ENCODE data around the gene PTPRG. TPM values are rescaled to one million over a fixed set of nuclear protein-coding genes. Genes with fewer than 3 reads are reported as not detected.
A peak's percentile ranks its signal among the peaks of the same experiment; 100 is the strongest.

PTPRG gene
- total and polyA plus RNA-seq, 10 of the 15 experiments (the other 5 are each of a cell fraction or from before 2014, with no cell fraction given): 0.29 to 20.7 (median 1.4) TPM

DNA sequence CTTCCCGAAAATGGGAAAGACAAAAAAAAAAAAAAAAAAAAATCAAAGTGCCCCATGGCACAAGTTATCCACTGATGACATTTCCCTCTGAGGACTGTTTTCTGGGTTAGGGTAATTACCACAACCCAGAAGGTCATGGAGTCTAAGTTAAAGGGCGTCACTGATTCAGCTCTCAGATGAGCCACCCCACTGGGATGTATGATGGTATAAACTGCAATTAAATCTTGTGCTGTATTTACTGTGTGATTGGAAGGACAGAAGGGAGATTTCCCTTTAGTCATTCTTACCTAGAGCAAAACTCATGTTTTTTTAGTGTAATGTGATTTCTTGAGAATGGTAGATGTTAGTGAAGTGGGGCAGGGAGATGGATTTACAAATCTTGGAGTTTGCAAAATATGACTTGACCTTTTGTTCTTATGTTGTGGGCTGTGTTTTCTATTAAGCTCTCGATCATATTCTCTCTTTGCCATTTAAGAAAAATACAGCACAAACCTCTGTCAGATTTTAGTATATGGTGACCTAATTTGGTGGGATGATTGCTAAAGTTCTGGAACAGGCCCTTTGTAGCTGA lies 244.2 kb downstream of the PTPRG start:
- Histone ChIP-seq H2AFZ (ENCODE audit: control insufficient read depth, low read depth, low read length) (no peak overlapping the region), H3K27me3 (replicated peaks in 1 of 2; ENCODE audit: control insufficient read depth in 2 of 2, insufficient read depth in 2 of 2, low read length in 1 of 2) (no peaks in the 10 kb centered on the region), H3K36me3 (ENCODE audit: control insufficient read depth in 2 of 2, insufficient read depth in 2 of 2, low read length in 1 of 2) (no peaks in the 10 kb centered on the region), H3K4me2 (ENCODE audit: control insufficient read depth, insufficient read depth) (no peak overlapping the region), H3K4me3 (no peak overlapping the region), H3K4me1 (ENCODE audit: control insufficient read depth, insufficient read depth, low read length) (no peaks in the 10 kb centered on the region), H3K9me3 (replicated peaks; ENCODE audit: control insufficient read depth, insufficient read depth, low read length) (no peaks in the 10 kb centered on the region), H4K20me1 (ENCODE audit: control insufficient read depth, insufficient read depth) (no peaks in the 10 kb centered on the region), H3K9ac (ENCODE audit: control insufficient read depth, insufficient read depth, low read length) (no peak overlapping the region), H3K27ac (ENCODE audit: control insufficient read depth, insufficient read depth) (no peak overlapping the region), H3K79me2 (ENCODE audit: control insufficient read depth, insufficient read depth, low read length) (no peaks in the 10 kb centered on the region)
- DNase-seq (ENCODE audit: low read depth, low spot score) (no peak), FAIRE-seq (no peak), ATAC-seq (peak; percentile 46)
- ChIA-PET RAD21 (ENCODE audit: unreplicated experiment) (interaction anchor here (1.3 to 1.5 kb wide), 2 partner anchors 9 to 11 kb away, joined by 3 to 4 read pairs; no protein-coding TSS in a partner anchor), CTCF (interaction anchor here (1.3 kb wide), 1 partner anchor 9 kb away, joined by 5 read pairs; no protein-coding TSS in a partner anchor), POLR2A (interaction anchor here (0.7 to 0.9 kb wide), 2 partner anchors 9 to 47 kb away, joined by 3 read pairs; no protein-coding TSS in a partner anchor), SMC1A (ENCODE audit: uncharacterized antibody, unreplicated experiment) (interaction anchor here (0.8 to 2.5 kb wide), 6 partner anchors 9 to 210 kb away, joined by 3 to 12 read pairs (median 4); no protein-coding TSS in a partner anchor)
- 28% methylated on average over 3 of the region's 3 CpGs for WGBS (ENCODE audit: insufficient coverage, insufficient replicate concordance, low lambda C conversion rate, missing lambda C conversion rate)
- BruUV-seq (replicated peaks): no TSS peak
- in situ Hi-C loops (cut with MboI) (no loop called here), intact Hi-C loops (cut with micrococcal nuclease; ENCODE audit: unreplicated experiment) (no loop called here)
- TF ChIP-seq MTA2 (IDR thresholded peaks at IDR 0.05; ENCODE audit: low read depth): no peak
- TF ChIP-seq ATF7 (IDR thresholded peaks at IDR 0.05; ENCODE audit: low read depth): no peak
- TF ChIP-seq, protein P1, sequence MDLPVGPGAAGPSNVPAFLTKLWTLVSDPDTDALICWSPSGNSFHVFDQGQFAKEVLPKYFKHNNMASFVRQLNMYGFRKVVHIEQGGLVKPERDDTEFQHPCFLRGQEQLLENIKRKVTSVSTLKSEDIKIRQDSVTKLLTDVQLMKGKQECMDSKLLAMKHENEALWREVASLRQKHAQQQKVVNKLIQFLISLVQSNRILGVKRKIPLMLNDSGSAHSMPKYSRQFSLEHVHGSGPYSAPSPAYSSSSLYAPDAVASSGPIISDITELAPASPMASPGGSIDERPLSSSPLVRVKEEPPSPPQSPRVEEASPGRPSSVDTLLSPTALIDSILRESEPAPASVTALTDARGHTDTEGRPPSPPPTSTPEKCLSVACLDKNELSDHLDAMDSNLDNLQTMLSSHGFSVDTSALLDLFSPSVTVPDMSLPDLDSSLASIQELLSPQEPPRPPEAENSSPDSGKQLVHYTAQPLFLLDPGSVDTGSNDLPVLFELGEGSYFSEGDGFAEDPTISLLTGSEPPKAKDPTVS (IDR thresholded peaks at IDR 0.05; ENCODE audit: low read depth, low read length): no peak
- TF ChIP-seq SKIL (IDR thresholded peaks at IDR 0.05; ENCODE audit: low read depth, poor library complexity, severe bottlenecking): no peak
- TF ChIP-seq E2F8 (IDR thresholded peaks at IDR 0.05; ENCODE audit: low read depth, partially characterized antibody): no peak
- TF ChIP-seq PAX5 (IDR thresholded peaks at IDR 0.05; ENCODE audit: borderline replicate concordance, low read depth, low read length): no peak
- no peak for TF ChIP-seq YBX1 (IDR thresholded peaks at IDR 0.05)
- TF ChIP-seq, protein P2, sequence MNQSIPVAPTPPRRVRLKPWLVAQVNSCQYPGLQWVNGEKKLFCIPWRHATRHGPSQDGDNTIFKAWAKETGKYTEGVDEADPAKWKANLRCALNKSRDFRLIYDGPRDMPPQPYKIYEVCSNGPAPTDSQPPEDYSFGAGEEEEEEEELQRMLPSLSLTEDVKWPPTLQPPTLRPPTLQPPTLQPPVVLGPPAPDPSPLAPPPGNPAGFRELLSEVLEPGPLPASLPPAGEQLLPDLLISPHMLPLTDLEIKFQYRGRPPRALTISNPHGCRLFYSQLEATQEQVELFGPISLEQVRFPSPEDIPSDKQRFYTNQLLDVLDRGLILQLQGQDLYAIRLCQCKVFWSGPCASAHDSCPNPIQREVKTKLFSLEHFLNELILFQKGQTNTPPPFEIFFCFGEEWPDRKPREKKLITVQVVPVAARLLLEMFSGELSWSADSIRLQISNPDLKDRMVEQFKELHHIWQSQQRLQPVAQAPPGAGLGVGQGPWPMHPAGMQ (IDR thresholded peaks at IDR 0.05; ENCODE audit: borderline replicate concordance): no peak
- TF ChIP-seq EGR1 (IDR thresholded peaks at IDR 0.05; ENCODE audit: borderline replicate concordance in 1 of 2, low read depth in 2 of 2, low read length in 2 of 2): no peak
- TF ChIP-seq FOXM1 (IDR thresholded peaks at IDR 0.05; ENCODE audit: low read depth, low read length): no peak
- TF ChIP-seq, protein P3, sequence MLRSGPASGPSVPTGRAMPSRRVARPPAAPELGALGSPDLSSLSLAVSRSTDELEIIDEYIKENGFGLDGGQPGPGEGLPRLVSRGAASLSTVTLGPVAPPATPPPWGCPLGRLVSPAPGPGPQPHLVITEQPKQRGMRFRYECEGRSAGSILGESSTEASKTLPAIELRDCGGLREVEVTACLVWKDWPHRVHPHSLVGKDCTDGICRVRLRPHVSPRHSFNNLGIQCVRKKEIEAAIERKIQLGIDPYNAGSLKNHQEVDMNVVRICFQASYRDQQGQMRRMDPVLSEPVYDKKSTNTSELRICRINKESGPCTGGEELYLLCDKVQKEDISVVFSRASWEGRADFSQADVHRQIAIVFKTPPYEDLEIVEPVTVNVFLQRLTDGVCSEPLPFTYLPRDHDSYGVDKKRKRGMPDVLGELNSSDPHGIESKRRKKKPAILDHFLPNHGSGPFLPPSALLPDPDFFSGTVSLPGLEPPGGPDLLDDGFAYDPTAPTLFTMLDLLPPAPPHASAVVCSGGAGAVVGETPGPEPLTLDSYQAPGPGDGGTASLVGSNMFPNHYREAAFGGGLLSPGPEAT (IDR thresholded peaks at IDR 0.05; ENCODE audit: low read depth): no peak
